SKM-1 treated with dmso at 0.1 percent for 144 hours (cell line): Measurements from ENCODE around the gene CCDC157.

Source experiments
- DNase-seq: peaks from one replicate; lab custom pipeline; 2025; ENCODE audit not compliant: unreplicated experiment; lab: John Stamatoyannopoulos, UW

The CCDC157 gene

GRCh38 chr22:30351226-30351625 lies 5.6 kb upstream of the CCDC157 start:
- DNase-seq: no peak

- DNase-seq: no peak
Observed at GRCh38 chr22:30354644-30355043, 2.2 kb upstream of the CCDC157 start.

- DNase-seq: no peak
Observed at GRCh38 chr22:30357236-30357570, 396 bp downstream of the CCDC157 start.

GRCh38 chr22:30357650-30358215 lies 926 bp downstream of the CCDC157 start:
- DNase-seq: no peak

- DNase-seq: no peak
Observed at GRCh38 chr22:30358541-30358940, 1.7 kb downstream of the CCDC157 start.

GRCh38 chr22:30361916-30362650 lies 5.3 kb downstream of the CCDC157 start:
- DNase-seq: no peak

GRCh38 chr22:30362651-30363281 lies 6.0 kb downstream of the CCDC157 start:
- no peak for DNase-seq

GRCh38 chr22:30365891-30366290 lies 9.1 kb downstream of the CCDC157 start:
- DNase-seq: no peak

- DNase-seq: no peak
Observed at GRCh38 chr22:30368420-30368819, 11.6 kb downstream of the CCDC157 start.

- no peak for DNase-seq
Observed at GRCh38 chr22:30370641-30371230, 13.9 kb downstream of the CCDC157 start.

GRCh38 chr22:30371321-30371720 lies 14.5 kb downstream of the CCDC157 start:
- DNase-seq: no peak

- DNase-seq: no peak
Observed at GRCh38 chr22:30371981-30372380, 15.2 kb downstream of the CCDC157 start.

GRCh38 chr22:30372915-30373314 lies 16.1 kb downstream of the CCDC157 start:
- DNase-seq: peak; percentile 77

- no peak for DNase-seq
Observed at GRCh38 chr22:30373331-30374325, 16.8 kb downstream of the CCDC157 start.

GRCh38 chr22:30375312-30375849 lies 18.6 kb downstream of the CCDC157 start:
- no peak for DNase-seq

- no peak for DNase-seq
Observed at GRCh38 chr22:30380011-30380410, 23.2 kb downstream of the CCDC157 start.

- DNase-seq: no peak
Observed at GRCh38 chr22:30381264-30381663, 24.5 kb downstream of the CCDC157 start.

- DNase-seq: no peak
Observed at GRCh38 chr22:30382340-30382739, 25.5 kb downstream of the CCDC157 start.

GRCh38 chr22:30383061-30383460 lies 26.3 kb downstream of the CCDC157 start:
- no peak for DNase-seq

- no peak for DNase-seq
Observed at GRCh38 chr22:30385942-30386341, 29.1 kb downstream of the CCDC157 start.

GRCh38 chr22:30386608-30386959 lies 29.8 kb downstream of the CCDC157 start:
- no peak for DNase-seq
